ENCODE results near the gene ELOVL3. TPM values are rescaled to one million over a fixed set of nuclear protein-coding genes. Genes with fewer than 3 reads are reported as not detected.

ELOVL3 gene
- total and polyA plus RNA-seq, 2 of the 13 experiments (the other 11 are each of a cell fraction or from before 2014, with no cell fraction given): 0.58 to 0.69 TPM

Other genes starting within 250 kb of the ELOVL3 start
- 8.4 and 10.8 TPM in 2 replicates for gene ARMH3, start 170.1 kb upstream of the ELOVL3 start, total RNA-seq (2016; rRNA removed; fragmentation: Illumina TruSeq; extraction: Trizol)
- gene ARMH3, start 170.1 kb upstream of the ELOVL3 start, polyA plus RNA-seq (2011; rRNA removed): 16.7 and 16.9 TPM in 2 replicates
- 14.9 and 15.1 TPM in 2 replicates for gene HPS6, start 160.9 kb upstream of the ELOVL3 start, total RNA-seq (2016; rRNA removed; fragmentation: Illumina TruSeq; extraction: Trizol)
- 2.9 and 4.2 TPM in 2 replicates for gene HPS6, start 160.9 kb upstream of the ELOVL3 start, polyA plus RNA-seq (2011; rRNA removed)
- gene LDB1, start 105.9 kb upstream of the ELOVL3 start, total RNA-seq (2016; rRNA removed; fragmentation: Illumina TruSeq; extraction: Trizol): 13.2 and 17.2 TPM in 2 replicates
- 45.5 and 52.2 TPM in 2 replicates for gene LDB1, start 105.9 kb upstream of the ELOVL3 start, polyA plus RNA-seq (2011; rRNA removed)
- 19.0 and 24.2 TPM in 2 replicates for gene PPRC1, start 93.3 kb upstream of the ELOVL3 start, total RNA-seq (2016; rRNA removed; fragmentation: Illumina TruSeq; extraction: Trizol)
- gene PPRC1, start 93.3 kb upstream of the ELOVL3 start, polyA plus RNA-seq (2011; rRNA removed): 18.7 and 21.3 TPM in 2 replicates
- gene NOLC1, start 73.9 kb upstream of the ELOVL3 start, total RNA-seq (2016; rRNA removed; fragmentation: Illumina TruSeq; extraction: Trizol): 81.0 and 102 TPM in 2 replicates
- gene NOLC1, start 73.9 kb upstream of the ELOVL3 start, polyA plus RNA-seq (2011; rRNA removed): 47.9 and 50.6 TPM in 2 replicates
- not detected in 2 replicates for gene PITX3, start 15.2 kb downstream of the ELOVL3 start, total RNA-seq (2016; rRNA removed; fragmentation: Illumina TruSeq; extraction: Trizol)
- not detected in 2 replicates for gene PITX3, start 15.2 kb downstream of the ELOVL3 start, polyA plus RNA-seq (2011; rRNA removed)
- gene GBF1, start 19.2 kb downstream of the ELOVL3 start, total RNA-seq (2016; rRNA removed; fragmentation: Illumina TruSeq; extraction: Trizol): 21.9 and 28.7 TPM in 2 replicates
- gene GBF1, start 19.2 kb downstream of the ELOVL3 start, polyA plus RNA-seq (2011; rRNA removed): 17.1 and 17.6 TPM in 2 replicates
- gene NFKB2, start 169.4 kb downstream of the ELOVL3 start, total RNA-seq (2016; rRNA removed; fragmentation: Illumina TruSeq; extraction: Trizol): 7.7 and 8.2 TPM in 2 replicates
- 12.5 and 15.5 TPM in 2 replicates for gene NFKB2, start 169.4 kb downstream of the ELOVL3 start, polyA plus RNA-seq (2011; rRNA removed)
- 0.11 and 0.35 TPM in 2 replicates for gene PSD, start 192.5 kb downstream of the ELOVL3 start, total RNA-seq (2016; rRNA removed; fragmentation: Illumina TruSeq; extraction: Trizol)
- 0.58 and 0.59 TPM in 2 replicates for gene PSD, start 192.5 kb downstream of the ELOVL3 start, polyA plus RNA-seq (2011; rRNA removed)
- gene FBXL15, start 194.5 kb downstream of the ELOVL3 start, total RNA-seq (2016; rRNA removed; fragmentation: Illumina TruSeq; extraction: Trizol): 8.3 and 8.6 TPM in 2 replicates
- gene FBXL15, start 194.5 kb downstream of the ELOVL3 start, polyA plus RNA-seq (2011; rRNA removed): 4.3 and 6.4 TPM in 2 replicates
- gene CUEDC2, start 206.3 kb downstream of the ELOVL3 start, total RNA-seq (2016; rRNA removed; fragmentation: Illumina TruSeq; extraction: Trizol): 13.0 and 13.1 TPM in 2 replicates
- 18.4 and 19.3 TPM in 2 replicates for gene CUEDC2, start 206.3 kb downstream of the ELOVL3 start, polyA plus RNA-seq (2011; rRNA removed)
- gene C10orf95, start 225.2 kb downstream of the ELOVL3 start, total RNA-seq (2016; rRNA removed; fragmentation: Illumina TruSeq; extraction: Trizol): 0.07 TPM in 1 of 2 replicates, not detected in the other
- 0.05 TPM in 2 replicates for gene C10orf95, start 225.2 kb downstream of the ELOVL3 start, polyA plus RNA-seq (2011; rRNA removed)

All from HepG2 (cell line).